GM19438 (cell line): ENCODE data around the gene PAQR3.
"Not testable (repeated sequence)": the region's sequence is repeated elsewhere in the genome, so short reads cannot be mapped to it uniquely, and the experiment has no call there.

Experiments
- ATAC-seq: cut with Tn5 transposase; IDR thresholded peaks from one replicate; pipeline ENCODE4 v1.9.1; 2021; ENCODE audit warnings: low read depth; ENCODE audit not compliant: unreplicated experiment

PAQR3 gene

GRCh38 chr4:78930016-78930629 is 9.1 kb downstream of the PAQR3 start:
- ATAC-seq: no peak

- no peak for ATAC-seq
These were observed 10.4 kb downstream of the PAQR3 start for GRCh38 chr4:78928835-78929234.

- ATAC-seq: no peak
These were observed 12.4 kb downstream of the PAQR3 start for GRCh38 chr4:78926826-78927225.

DNA sequence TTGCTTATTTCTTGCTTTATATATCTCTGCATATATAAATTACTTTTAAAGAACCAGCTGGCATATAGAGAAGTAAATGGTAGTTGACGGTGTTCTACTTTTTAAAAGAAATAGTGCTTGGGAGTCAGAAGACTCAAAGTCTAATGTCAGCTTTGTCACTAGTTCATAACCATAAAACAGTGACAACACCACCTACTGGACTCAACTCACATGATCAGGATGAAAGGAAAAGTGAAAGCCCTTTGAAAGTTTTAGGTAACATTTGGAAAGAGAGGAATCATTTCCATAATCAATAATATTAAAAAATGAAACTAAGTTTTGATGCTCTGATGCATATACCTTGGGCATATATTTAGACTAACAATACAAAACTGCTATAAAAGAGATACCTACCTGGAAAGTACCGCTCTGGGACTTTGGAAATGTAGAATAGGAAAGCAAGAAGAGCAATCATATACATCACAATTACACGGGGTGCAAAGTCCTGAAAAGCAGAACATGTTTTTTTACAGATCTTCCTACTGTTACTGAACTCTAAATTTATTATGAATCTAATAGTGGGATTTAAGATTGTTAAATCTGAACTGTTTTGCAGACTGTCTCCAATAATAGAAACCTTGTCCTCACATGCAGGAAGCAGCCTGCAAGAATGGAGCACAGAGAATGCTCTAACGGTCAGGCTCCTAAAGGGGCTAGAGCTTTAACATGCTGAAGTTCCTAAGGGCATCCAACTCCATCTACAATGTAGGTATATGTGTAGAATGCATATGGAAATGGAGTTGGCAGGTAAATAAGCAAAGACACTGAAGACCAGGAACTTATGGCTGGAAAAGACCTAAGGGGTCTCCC is 15.6 kb downstream of the PAQR3 start:
- peak; percentile 54 for ATAC-seq

DNA sequence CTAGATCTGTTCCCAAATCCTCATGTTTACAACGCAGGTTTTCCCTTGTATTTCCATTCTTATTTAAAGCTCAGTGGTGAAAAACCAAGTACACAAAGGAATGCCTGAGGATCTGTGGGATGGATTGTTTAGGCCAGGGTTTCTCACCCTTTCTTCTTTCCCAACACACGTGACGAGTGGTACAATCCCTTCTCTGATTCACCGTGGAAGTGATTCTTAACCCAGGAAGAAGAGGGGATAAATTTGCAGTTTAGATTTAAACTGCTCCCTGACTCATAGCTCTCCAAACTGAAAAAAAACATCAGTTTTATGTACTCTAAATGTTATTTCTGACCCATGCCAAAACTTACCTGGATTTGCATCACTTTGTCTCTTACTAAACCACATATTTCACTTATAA is 17.0 kb downstream of the PAQR3 start:
- ATAC-seq: no peak

GRCh38 chr4:78910612-78911011 is 28.6 kb downstream of the PAQR3 start:
- no peak for ATAC-seq

DNA sequence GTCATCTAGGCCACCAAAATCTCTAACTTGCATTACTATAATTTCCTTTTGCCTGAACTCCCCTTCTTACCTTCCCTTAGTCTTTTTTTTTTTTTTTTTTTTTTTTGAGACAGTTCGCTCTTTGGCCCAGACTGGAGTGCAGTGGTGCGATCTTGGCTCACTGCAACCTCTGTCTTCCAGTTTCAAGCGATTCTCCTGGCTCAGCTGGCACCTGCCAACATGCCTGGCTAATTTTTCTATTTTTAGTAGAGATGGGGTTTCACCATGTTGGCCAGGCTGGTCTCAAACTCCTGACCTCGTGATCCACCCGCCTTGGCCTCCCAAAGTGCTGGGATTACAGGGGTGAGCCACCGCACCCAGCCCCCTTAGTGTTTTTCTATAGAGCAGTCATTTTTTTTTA is 30.3 kb downstream of the PAQR3 start:
- not testable (repeated sequence) for ATAC-seq

DNA sequence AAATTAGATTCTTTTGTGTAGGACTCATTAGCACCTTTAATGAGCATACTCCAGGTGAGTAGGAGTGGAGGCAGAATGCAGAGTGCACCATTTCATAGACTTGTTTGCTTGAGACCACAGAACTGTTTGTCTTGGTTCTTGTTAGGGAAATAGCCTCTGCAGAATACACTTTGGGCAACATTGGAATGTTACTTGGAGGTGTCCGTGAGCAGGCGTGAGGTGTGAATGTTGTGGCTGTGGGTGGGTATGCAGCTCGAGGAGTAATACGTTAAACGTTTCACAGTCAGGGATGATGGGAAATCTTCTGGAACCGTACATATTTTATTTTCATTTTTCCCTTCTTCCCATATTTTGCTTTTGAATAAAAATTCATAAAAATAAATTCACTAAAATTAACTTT is 31.6 kb downstream of the PAQR3 start:
- no peak for ATAC-seq

GRCh38 chr4:78904143-78904542 is 35.1 kb downstream of the PAQR3 start:
- ATAC-seq: no peak

DNA sequence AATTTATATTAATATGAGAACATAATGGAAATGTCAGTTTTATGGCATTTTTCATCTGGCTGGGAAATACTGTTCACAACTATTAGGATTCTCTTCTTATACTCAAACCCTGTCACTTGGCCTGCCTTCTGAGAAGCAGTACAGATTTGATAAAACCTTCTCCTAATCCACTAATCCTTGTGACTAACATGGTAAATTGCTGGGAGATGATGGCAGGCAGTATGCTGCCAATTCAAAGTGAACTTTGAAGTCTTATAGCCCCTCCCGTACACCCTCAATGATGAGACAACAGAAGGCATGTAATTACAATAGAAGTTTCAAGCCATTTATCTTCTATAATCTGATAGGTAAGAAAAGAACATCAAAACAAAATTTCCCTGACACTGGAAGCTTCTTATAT is 36.9 kb downstream of the PAQR3 start:
- ATAC-seq: no peak

DNA sequence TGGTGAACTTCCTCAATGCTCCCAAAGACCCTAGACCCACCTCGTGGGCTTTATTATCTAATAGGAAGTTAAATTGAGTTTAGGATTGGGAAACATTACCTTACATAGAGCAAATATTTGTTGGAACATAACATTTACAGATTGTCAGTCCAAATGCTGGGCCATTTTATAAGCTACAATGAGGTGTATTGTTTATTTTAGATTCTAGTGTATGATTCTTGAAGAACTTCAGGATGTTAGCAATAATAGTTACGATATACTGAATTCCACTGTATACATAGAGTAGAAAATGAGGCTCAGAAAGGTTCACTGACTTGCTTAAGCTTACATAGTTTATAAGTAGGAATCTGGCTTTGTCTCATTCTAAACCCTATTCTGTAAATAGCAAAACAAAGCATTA is 37.4 kb downstream of the PAQR3 start:
- no peak for ATAC-seq

- ATAC-seq: no peak
These were observed 39.9 kb downstream of the PAQR3 start for GRCh38 chr4:78899302-78899701.

DNA sequence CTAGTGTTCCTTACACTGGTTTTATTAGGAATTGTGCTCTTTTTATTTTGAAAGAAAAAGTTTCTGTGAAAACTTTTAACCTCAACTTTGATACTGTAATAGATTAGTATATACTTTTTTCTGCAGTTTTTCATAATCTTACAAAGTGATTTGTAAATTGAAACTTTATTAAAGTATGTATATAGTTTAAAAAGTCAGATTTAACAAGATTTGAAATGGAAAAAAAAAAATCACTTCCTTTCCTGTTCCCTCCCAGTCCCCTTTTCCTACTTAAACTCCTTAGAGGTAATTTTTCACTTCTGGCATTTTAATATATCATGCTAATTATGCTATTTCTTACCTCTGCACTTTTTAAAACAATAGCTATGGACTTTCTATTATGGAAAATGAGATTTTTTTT is 49.3 kb downstream of the PAQR3 start:
- no peak for ATAC-seq

GRCh38 chr4:78885598-78885997 is 53.6 kb downstream of the PAQR3 start:
- no peak for ATAC-seq

GRCh38 chr4:78880874-78881492 is 58.3 kb downstream of the PAQR3 start:
- ATAC-seq: no peak

DNA sequence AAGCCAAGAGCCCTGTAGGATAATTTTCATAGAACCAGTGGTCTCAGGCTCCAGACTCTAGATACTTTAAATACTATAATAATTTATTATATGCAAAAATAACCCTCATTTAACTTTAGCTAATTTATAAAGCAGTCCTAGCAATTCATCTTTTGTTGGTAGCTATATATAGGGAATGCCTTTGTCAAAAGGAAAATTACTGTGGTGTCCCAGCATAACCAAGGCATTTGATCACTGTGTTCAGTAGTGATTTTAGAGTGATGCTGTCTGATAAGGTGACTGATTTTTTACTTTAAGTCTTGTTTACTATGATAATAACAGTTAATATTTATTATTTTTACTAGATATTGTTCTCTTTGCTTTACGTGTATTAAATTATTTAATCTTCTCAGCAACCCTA is 61.2 kb downstream of the PAQR3 start:
- ATAC-seq: no peak

- ATAC-seq: no peak
These were observed 62.5 kb downstream of the PAQR3 start for GRCh38 chr4:78876568-78877320.

DNA sequence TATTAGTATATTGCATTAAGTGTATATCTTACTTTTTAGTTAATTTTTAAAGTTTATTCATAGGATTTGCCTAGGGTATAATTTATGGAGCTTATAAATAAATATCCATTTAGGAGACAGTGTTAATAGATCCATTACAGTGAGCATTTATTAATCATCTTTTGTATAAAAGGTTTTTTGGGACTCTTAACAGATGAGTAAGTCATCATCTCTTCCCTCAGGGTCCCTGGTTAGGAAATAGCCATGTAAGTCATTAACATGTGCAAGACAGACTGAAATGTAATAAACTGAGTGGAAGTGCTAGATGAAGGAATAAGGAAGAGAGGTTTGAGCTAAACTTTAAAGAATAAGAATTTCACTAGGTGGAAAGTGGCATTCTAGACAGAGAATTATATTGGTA is 69.2 kb downstream of the PAQR3 start:
- ATAC-seq: no peak

GRCh38 chr4:78868712-78869111 is 70.5 kb downstream of the PAQR3 start:
- not testable (repeated sequence) for ATAC-seq

GRCh38 chr4:78865451-78865850 is 73.8 kb downstream of the PAQR3 start:
- ATAC-seq: no peak

DNA sequence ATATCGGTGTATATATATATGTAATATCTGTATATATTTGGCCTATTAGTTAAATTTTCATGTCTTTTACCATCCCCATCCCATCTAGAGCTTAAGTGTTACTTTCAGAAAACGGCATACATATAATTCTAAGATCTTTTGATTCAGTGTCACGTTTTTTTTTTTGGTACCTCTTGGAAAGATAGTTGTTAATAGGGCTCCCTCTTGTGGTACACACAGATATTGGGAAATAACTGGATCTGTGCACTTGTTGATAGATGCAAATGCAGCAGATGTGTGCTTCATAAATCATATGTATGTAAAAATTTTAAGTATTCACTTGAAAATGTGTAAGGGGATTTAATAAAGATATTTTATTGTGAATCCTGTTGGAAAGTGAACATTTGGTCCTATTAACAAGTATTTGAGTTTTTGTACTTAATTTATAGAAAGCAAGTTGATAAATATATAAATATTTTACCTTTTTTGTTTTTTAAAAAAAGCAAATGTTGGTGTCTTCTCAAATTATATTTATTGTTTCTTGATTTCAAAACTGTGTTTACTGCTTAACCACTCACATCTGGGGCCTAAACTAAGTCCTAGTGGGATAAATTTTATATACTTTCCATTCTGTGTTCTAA is 74.7 kb downstream of the PAQR3 start:
- ATAC-seq: no peak
